Eye (tissue), 1 donor: ENCODE results near the gene DIS3L.
A peak's percentile ranks its signal among the peaks of the same experiment; 100 is the strongest.
"Not testable (repeated sequence)": the region's sequence is repeated elsewhere in the genome, so short reads cannot be mapped to it uniquely, and the experiment has no call there.

Source experiments
- DNase-seq: peaks from one replicate; pipeline ENCODE4 v3.0.0-alpha.2; 2015

DIS3L gene

DNA sequence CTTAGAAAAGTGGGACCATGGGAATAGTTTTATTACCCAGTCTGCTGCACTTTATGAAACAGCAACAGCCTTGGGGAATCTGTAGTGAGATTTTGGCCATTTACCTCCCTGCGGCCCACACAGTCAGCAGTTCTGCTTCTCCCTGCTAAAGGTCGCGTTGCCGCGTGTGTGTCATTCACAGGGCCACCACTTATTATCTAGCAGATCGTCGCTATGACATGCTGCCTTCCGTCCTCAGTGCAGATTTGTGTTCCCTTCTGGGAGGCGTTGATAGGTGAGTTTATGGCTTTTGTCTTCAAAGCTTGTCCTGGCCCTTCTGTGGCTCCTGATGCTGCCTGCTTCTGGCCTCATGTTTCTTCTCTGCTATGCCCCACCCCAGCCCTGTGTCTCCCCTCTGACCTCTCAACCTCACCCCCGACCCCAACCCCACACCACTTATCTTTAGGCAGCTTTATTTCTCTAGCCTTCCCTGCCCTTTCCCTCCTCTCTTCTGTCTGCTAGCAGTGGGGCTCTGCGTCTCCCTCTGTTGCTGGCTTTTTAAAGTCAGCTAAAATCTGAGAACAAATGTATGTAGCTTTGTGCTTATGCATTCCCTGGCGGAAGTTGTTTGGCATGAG, 30.1 kb downstream of the DIS3L start:
- DNase-seq, result no peak

DNA sequence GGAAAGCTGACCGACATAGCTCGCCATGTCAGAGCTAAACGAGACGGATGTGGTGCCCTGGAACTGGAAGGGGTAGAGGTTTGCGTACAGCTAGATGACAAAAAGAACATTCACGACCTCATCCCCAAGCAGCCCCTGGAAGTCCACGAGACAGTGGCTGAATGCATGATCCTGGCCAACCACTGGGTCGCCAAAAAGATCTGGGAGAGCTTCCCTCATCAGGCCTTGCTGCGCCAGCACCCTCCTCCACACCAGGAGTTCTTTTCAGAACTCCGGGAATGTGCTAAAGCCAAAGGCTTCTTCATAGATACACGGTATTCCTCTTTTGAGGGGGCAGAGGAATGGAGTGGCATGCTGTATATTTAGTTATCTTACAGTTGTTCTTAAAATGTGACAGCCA, 32.7 kb downstream of the DIS3L start:
- DNase-seq, result no peak

DNA sequence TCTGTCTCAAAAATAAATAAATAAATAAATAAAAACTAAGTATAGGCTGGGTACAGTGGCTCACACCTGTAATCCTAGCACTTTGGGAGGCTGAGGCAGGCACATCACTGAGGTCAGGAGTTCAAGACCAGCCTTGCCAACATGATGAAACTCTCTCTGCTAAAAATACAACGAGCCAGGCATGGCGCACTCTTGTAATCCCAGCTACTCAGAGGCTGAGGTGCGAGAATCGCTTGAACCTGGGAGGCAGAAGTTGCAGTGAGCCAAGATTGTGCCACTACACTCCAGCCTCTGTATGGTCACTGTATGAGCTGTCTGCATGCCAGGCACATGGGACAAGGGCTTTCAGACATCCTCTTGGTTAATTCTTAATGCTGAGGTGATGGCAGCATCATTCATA, 34.4 kb downstream of the DIS3L start:
- DNase-seq, result no peak

DNA sequence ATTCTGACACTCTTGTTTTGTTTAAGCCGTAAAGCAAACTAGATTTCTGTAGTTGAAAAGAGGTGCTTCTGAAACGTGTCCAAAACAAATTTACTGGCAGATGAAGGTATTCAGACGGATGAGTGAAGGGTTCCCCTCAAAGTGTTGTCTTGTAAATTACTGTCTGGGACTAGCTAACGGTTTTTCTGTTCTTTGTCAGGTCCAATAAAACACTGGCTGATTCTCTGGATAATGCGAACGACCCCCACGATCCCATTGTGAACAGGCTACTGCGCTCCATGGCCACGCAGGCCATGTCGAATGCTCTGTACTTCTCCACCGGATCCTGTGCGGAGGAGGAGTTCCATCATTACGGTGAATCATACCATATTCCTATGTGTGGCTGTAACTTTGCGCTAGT, 35.4 kb downstream of the DIS3L start:
- DNase-seq, result no peak

DNA sequence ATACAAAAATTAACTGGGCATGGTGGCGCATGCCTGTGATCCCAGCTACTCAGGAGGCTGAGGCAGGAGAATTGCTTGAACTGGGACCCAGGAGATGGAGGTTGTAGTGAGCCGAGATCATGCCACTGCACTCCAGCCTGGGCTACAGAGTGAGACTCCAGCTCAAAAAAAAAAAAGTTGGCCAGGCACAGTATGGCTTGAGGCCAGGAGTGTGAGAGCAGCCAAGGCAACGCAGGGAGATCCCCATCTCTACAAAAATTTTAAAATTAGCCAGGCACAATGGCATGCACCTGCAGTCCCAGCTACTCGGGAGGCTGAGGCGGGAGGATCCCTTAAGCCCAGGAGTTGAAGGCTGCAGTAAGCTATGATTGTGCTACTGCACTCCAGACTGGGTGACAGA, 55.2 kb downstream of the DIS3L start:
- not testable (repeated sequence) for DNase-seq

DNA sequence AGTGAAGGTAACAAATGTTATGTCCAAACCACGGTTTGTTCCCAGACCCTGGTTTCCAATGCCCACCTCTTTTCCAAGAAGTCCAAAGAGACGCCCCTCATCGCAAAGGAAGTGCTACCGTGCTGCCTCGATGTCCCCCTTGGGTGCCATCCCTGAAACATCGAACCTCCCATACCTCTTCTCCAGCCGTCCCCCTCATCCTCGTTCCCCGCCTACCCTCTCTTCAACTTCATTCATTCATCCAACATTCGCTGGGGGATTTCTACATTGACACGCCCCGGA, 62.6 kb downstream of the DIS3L start:
- DNase-seq, result no peak

DNA sequence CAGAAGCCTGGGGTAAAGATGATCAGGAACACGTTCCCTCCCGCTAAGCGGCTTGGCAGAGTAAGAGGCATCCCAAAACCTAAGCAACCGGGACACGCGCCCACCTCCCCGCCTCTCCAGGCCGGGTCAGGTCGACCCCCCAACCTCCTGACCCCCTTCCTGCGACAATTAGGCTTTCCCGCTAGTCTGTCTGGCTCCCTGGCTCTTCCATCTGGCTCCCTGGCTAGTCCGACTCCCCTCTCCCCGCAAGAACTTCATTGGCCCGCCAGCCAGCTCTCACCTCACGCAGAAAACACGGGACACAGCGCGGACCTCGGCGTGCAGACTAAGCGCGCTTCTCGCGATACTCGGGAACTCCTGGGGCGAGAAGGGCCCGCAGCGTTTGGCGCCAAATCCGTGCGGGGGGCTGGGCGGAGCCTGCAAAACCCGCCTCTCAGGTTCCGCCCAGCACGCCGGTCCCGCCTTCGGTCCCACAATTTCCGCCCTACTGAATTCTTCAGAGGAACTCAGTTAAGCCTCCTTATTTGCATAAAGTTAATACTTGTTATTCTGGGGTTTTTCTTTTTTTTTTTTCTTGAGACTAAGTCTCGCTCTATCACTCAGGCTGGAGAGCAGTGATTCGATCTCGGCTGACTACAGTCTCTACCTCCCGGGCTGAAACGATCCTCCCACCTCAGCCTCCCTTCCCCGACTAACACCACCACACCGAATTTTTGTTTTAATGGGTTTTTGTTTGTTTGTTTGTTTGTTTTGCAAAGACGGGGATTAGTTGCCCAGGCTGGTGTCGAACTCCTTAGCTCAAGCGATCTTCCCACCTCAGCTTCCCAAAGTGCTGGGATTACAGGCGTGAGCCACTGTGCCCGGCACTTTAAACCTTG, 63.2 kb downstream of the DIS3L start, which contains the start of gene TIPIN:
TSS of gene TIPIN (minus strand) at position 327 of the 878 bp plus-strand sequence. CDS start 3,738 bp downstream, outside the sequence.
- peak; percentile 98 for DNase-seq

DNA sequence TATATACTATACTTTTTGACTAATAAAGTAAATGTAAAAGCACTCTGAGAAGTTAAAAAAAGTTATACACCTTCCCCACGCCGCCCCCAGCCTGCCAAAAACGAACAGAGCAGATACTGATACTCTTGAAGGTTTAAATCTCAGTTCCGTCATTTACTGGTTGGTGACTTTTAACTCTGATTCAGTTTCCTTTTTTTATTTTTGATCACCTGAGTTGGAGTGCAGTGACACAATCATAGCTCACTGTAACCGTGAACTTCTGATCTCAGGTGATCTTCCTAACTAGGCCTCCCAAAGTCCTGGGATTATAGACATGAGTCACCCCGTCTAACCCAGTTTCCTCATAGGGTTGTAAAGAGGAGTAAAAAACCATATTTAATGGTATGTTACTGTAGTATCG, 66.4 kb downstream of the DIS3L start:
- DNase-seq, result no peak

DNA sequence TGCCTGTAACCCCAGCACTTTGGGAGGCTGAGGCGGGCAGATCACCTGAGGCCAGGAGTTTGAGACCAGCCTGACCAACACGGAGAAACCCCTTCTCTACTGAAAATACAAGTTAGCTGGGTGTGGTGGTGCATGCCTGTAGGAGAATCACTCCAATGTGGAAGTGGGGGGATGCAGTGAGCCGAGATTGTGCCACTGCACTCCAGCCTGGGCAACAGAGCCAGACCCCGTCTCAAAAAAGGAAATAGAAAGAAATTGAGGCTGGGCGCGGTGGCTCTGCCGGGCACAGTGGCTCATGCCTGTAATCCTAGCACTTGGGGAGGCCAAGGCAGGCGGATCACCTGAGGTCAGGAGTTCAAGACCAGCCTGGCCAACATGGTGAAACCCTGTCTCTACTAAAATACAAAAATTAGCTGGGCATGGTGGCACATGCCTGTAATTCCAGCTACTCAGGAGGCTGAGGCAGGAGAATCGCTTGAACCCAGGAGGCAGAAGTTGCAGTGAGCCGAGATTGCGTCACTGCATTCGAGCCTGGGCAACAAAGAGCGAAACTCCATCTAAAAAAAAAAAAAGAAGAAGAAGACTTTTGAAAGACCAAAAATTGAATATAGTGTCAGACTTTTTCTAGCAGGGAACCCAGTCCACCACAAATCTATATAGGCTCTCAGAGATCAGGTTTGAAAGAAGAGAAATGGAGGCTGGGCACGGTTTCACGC, 68.5 kb downstream of the DIS3L start:
- DNase-seq, result not testable (repeated sequence)

DNA sequence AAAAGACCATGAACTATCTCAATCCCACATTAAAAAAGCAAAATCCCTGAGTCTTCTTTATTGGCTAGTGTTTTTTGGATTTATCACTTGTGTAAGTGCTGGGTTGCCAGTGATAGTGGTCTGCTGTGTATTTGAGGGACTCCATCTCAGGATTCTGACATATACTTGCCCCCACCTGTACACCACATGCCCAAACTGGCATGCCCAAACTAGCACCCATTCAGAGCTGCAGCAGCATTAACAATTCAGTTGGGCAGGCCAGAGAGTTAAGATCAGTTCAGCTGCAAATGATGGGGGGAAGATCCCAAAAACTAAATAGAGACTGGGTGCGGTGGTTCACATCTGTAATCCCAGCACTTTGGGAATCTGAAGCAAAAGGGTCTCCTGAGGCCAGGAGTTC, 69.4 kb downstream of the DIS3L start:
- no peak for DNase-seq

DNA sequence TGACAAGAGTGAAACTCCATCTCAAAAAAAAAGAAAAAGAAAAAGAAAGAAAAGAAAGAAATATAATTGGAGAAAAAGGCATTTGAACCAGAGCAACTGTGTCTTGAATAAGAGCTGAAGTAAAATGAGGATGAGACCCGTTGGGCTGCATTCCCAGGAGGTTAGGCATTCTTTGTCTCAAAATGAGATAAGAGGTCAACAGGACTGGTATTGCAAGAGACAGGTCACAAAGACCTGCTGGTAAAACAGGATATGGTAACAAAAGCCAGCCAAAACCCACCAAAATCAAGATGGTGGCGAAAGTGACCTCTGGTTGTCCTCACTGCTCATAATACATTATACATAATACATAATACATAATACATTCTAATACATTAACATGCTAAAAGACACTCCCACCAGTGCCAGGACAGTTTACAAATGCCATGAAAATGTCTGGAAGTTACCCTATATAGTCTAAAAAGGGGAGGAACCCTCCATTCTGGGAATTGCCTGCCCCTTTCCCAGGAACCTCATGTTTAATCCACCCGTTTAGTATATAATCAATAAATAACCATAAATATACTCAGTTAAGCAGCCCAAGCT, 71.7 kb downstream of the DIS3L start:
- DNase-seq, result no peak

DNA sequence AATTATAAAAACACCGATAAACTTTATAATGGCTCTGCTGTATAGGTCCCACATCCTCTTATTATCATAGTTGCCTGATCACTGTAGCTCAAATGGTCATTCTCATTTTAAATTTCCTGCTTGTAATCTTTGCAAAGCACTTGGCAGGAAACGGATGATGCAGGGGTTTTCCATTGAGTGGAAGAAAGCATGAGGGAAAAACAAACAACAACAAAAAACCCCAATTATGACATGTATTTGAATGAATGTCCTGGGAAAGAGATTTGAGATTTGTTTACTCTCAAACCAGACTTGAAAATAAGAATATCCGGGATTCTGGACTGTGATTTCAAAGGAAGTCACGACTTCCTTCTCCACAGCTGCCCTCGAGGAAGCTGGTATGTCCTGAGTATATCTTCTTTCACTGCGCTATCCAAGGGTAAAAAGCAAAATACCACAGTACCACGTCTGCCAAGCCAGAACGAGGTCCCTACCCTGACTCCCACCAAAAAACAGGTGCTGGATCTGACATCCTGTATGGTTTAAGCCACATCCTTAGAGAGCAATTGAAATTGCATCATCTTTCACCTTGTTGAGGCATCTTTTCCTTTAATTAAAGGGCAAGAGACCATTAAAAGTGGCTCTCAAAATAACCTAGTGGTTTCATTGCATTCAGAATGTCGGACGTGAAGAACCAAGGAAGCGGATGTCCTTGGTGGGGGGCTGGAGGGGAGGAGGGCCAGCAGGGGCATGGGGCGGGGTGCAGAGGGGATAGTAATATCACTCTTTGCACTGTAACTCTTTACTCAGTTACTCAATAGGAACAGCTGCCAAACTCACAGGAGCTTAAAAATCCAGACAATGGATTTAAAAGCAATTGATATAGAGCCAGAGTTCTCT, 76.6 kb downstream of the DIS3L start:
- DNase-seq, result peak; percentile 9

DNA sequence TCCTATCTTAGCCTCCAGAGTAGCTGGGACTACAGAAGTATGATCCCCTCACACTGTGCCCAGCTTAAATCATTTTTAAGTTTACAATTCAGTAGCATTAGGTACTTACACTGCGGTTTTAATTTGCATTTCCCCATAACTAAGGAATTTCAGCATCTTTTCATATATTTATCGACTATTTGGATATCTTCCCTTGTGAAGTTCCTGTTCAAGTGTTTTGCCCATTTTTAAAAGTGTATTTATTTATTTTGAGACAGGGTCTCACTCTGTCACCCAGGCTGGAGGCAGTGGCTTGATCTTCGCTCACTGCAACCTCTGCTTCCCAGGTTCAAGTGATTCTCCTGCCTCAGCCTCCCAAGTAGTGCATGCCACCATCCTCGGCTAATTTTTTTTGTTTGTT, 80.8 kb downstream of the DIS3L start:
- no peak for DNase-seq

DNA sequence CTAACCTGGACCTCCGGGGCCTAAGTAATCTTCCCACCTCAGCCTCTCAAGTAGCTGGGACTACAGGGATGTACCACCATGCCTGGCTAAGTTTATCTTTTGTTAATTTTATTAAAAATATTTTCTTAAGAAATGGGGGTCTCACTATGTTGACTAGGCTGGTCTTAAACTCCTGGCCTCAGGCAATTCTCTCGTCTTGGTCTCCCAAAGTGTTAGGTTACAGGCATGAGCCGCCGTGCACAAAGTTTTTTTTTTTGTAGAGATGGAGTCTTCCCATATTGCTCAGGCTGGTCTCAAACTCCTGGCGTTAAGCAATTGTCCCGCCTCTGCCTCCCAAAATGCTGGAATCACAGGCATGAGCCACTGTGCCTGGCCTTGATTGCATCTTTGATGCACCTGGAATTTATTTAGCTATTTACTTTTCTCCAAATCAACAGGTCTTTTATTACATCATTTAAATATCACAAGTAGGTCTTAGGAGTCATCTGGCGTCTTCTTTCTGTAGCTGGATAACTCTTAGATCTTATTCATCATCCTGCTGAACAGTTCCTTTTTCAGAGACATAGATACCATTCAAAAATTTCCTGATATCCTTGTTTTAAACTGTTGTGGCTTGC, 85.6 kb downstream of the DIS3L start:
- no peak for DNase-seq

DNA sequence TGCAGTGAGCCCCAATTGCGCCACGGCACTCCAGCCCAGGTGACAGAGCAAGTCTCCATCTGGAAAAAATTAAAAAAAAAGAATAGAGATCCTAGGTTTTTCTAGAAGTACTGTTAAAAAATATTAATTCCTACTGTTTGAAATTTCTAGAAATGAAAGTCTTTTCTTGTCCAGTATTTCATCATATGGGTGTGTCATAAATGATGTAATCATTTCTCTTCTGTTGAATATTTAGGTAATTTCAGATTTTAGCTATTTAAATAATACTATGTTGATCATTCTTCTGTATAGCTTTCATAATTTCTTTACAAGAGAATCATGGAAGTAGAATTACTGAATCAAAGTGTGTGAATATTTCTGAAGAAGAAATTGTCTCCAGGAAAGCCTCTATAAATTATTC, 88.0 kb downstream of the DIS3L start:
- not testable (repeated sequence) for DNase-seq
